B cell (primary cell): Measurements from ENCODE around the gene WNK2. TPM values are rescaled to one million over a fixed set of nuclear protein-coding genes. Genes with fewer than 3 reads are reported as not detected.

Source experiments
- ATAC-seq: fragments of 200-7000 bp; cut with Tn5 transposase; one replicate; pipeline ENCODE4 v1.10.0; 2021; ENCODE audit warnings: low read depth, mild to moderate bottlenecking, moderate number of reproducible peaks, moderate library complexity
- CTCF ChIA-PET: fragments of 350-600 bp; sonication (Branson Sonifier 250); formaldehyde crosslinking; loops from one replicate; lab custom pipeline; 2021; ENCODE audit warnings: antibody characterized with exemption, inconsistent platforms; lab: Charles Lee
- POLR2A ChIA-PET: fragments of 350-600 bp; sonication (Branson Sonifier 250); formaldehyde crosslinking; loops from one replicate; lab custom pipeline; 2021; ENCODE audit warnings: antibody characterized with exemption; lab: Charles Lee
- DNase-seq: peaks from one replicate; pipeline ENCODE4 v3.0.0; 2013
- H2AFZ ChIP-seq: 2 replicates; pipeline ENCODE4 v1.6.1; 2012; ENCODE audit warnings: mild to moderate bottlenecking, low read depth, low read length; ENCODE audit not compliant: insufficient read depth, poor library complexity, severe bottlenecking
- H3K27ac ChIP-seq, 2 donors: 1 replicate in 1 of 2; 2 replicates in 1 of 2; pipeline ENCODE4 v1.5.1; 2012 to 2013; ENCODE audit warnings: low read length in 2 of 2, mild to moderate bottlenecking in 2 of 2, moderate library complexity in 1 of 2
- H3K27me3 ChIP-seq, 4 experiments: fragments of 200-600 bp in 1 of 4; sonication (generic) in 1 of 4; replicated peaks in 1 of 4; 1 replicate in 2 of 4; 2 replicates in 2 of 4; pipeline versions ENCODE4 v1.6.1 to v1.7.0; 2013 to 2016; ENCODE audit warnings: low read length in 3 of 4, mild to moderate bottlenecking in 2 of 4, mixed read lengths in 1 of 4, moderate library complexity in 1 of 4; ENCODE audit not compliant: insufficient read depth in 4 of 4, control insufficient read depth in 3 of 4; ENCODE audit errors: control extremely low read depth in 1 of 4
- H3K36me3 ChIP-seq, 2 experiments: replicated peaks in 1 of 2; 1 replicate in 1 of 2; 2 replicates in 1 of 2; pipeline versions ENCODE4 v1.6.1 to v1.7.1; 2013; ENCODE audit warnings: low read length in 1 of 2; ENCODE audit not compliant: insufficient read depth in 2 of 2, control insufficient read depth in 1 of 2; ENCODE audit errors: control extremely low read depth in 1 of 2, extremely low read depth in 1 of 2
- H3K4me1 ChIP-seq, 2 donors: fragments of 200-600 bp in 1 of 2; sonication (generic) in 1 of 2; 1 replicate in 1 of 2; 2 replicates in 1 of 2; pipeline versions ENCODE4 v1.5.1 to v1.6.1; 2013 to 2017; ENCODE audit warnings: low read length in 2 of 2; ENCODE audit not compliant: control insufficient read depth in 2 of 2, insufficient read depth in 2 of 2
- H3K4me2 ChIP-seq: replicated peaks from 2 replicates; pipeline ENCODE3; 2012; ENCODE audit warnings: mild to moderate bottlenecking, low read depth, low read length; ENCODE audit not compliant: poor library complexity, severe bottlenecking
- H3K4me3 ChIP-seq, 5 experiments: fragments of 200-600 bp in 1 of 5; sonication (generic) in 1 of 5; 1 replicate in 3 of 5; 2 replicates in 2 of 5; pipeline versions ENCODE4 v1.5.1 to v1.7.0; 2011 to 2016; ENCODE audit warnings: low read length in 4 of 5, mild to moderate bottlenecking in 4 of 5, low read depth in 2 of 5, control low read depth in 1 of 5, moderate library complexity in 1 of 5; ENCODE audit not compliant: insufficient read depth in 1 of 5; ENCODE audit errors: control extremely low read depth in 1 of 5, extremely low read depth in 1 of 5
- H3K79me2 ChIP-seq: fragments of 200-600 bp; sonication (generic); one replicate; pipeline ENCODE4 v1.6.0; 2016; ENCODE audit warnings: low read length; ENCODE audit not compliant: control insufficient read depth, insufficient read depth
- H3K9ac ChIP-seq: fragments of 200-600 bp; sonication (generic); 2 replicates; pipeline ENCODE4 v1.6.1; 2017; ENCODE audit warnings: mild to moderate bottlenecking, low read length, moderate library complexity
- H3K9me3 ChIP-seq, 3 donors: one replicate each; pipeline versions ENCODE4 v1.6.1 to v1.7.1; 2013; ENCODE audit warnings: low read length in 2 of 3; ENCODE audit not compliant: control insufficient read depth in 2 of 3, insufficient read depth in 1 of 3; ENCODE audit errors: control extremely low read depth in 1 of 3
- H4K20me1 ChIP-seq: 2 replicates; pipeline ENCODE4 v1.6.0; 2012; ENCODE audit warnings: mild to moderate bottlenecking, low read length; ENCODE audit not compliant: insufficient read depth, control insufficient read depth, poor library complexity, severe bottlenecking
- H3K27ac Mint-ChIP-seq: one replicate; pipeline ENCODE4 v1.8.0; 2021; ENCODE audit warnings: mixed read lengths
- H3K27me3 Mint-ChIP-seq: one replicate; pipeline ENCODE4 v1.8.0; 2021; ENCODE audit warnings: mixed read lengths
- H3K4me1 Mint-ChIP-seq: one replicate; pipeline ENCODE4 v1.8.0; 2021; ENCODE audit warnings: mixed read lengths
- H3K4me3 Mint-ChIP-seq: one replicate; pipeline ENCODE4 v1.8.0; 2021; ENCODE audit warnings: mixed read lengths
- H3K9me3 Mint-ChIP-seq: one replicate; pipeline ENCODE4 v1.8.0; 2022; ENCODE audit warnings: mixed read lengths; ENCODE audit not compliant: insufficient read depth
- EZH2 ChIP-seq: IDR thresholded peaks from 2 replicates; pipeline ENCODE4 v1.6.1; 2012; ENCODE audit warnings: borderline replicate concordance, low read depth, mild to moderate bottlenecking, moderate library complexity, low read length; ENCODE audit not compliant: insufficient read depth, poor library complexity, severe bottlenecking
- WGBS: methylation state at CpG from one replicate; pipeline ENCODE4 v1.1.5; 2013; ENCODE audit warnings: missing lambda C conversion rate; ENCODE audit not compliant: insufficient coverage; 5-methylcytosine and 5-hydroxymethylcytosine counted together
- intact Hi-C: fragments of 100-400 bp; cut with micrococcal nuclease; formaldehyde crosslinking; loops from one replicate; pipeline ENCODE4 v1.10.0; 2022
- polyA plus RNA-seq: library from polyadenylated mRNA; depleted of rRNA; stranded (reverse); fragments of >200 nt; gene quantifications from 2 replicates; pipeline ENCODE4 v1.2.3, GENCODE V29; 2012
- total RNA-seq, 2 donors: library from RNA; stranded (reverse); fragments of 120-200 nt in 1 of 2; gene quantifications; 1 replicate in 1 of 2; 2 replicates in 1 of 2; pipeline versions ENCODE4 v1.2.3 to v1.2.4, GENCODE V29; 2013 to 2022
- TF ChIP-seq, protein P1 (sequence below): fragments of 200-600 bp; IDR thresholded peaks from one replicate; pipeline ENCODE4 v1.8.0; 2022; ENCODE audit warnings: antibody characterized with exemption, mild to moderate bottlenecking

The WNK2 gene
- total and polyA plus RNA-seq, 2 donors (not counting 1 experiment from before 2014, with no cell fraction given), result 0.49 TPM; not detected in 1

DNA sequence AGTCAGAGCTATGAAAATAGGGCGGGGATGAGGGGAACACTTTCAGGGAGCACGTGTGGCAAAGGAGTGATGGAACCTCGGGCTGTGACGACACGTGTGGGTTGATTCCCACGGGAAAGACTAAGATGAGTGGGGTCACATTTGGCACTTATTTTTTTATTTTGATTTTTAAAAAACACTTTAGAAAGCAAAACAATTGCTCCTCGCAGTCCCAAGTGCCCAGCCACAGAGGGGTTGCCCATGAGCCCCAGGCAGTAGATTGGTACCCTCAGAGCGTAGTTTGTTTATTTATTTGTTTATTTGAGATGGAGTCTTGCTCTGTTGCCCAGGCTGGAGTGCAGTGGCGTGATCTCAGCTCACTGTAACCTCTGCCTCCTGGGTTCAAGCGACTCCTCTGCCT, 69.7 kb downstream of the WNK2 start:
- Mint-ChIP-seq H3K4me1 (no peaks in the 10 kb centered on the region), H3K27ac (no peak overlapping the region), H3K9me3 (no peaks in the 10 kb centered on the region), H3K4me3 (no peak overlapping the region), H3K27me3 (no peaks in the 10 kb centered on the region)
- no peaks in the 10 kb centered on the region for H3K9me3 ChIP-seq
- no peaks in the 10 kb centered on the region for H4K20me1 ChIP-seq
- H3K4me2 ChIP-seq, result no peak overlapping the region
- WGBS, result 90% methylated on average over 2 of the region's 10 CpGs
- ChIA-PET POLR2A (no interaction called here), CTCF (no interaction called here)
- no peak for ATAC-seq
- H3K79me2 ChIP-seq, result no peaks in the 10 kb centered on the region
- TF ChIP-seq, protein P1, sequence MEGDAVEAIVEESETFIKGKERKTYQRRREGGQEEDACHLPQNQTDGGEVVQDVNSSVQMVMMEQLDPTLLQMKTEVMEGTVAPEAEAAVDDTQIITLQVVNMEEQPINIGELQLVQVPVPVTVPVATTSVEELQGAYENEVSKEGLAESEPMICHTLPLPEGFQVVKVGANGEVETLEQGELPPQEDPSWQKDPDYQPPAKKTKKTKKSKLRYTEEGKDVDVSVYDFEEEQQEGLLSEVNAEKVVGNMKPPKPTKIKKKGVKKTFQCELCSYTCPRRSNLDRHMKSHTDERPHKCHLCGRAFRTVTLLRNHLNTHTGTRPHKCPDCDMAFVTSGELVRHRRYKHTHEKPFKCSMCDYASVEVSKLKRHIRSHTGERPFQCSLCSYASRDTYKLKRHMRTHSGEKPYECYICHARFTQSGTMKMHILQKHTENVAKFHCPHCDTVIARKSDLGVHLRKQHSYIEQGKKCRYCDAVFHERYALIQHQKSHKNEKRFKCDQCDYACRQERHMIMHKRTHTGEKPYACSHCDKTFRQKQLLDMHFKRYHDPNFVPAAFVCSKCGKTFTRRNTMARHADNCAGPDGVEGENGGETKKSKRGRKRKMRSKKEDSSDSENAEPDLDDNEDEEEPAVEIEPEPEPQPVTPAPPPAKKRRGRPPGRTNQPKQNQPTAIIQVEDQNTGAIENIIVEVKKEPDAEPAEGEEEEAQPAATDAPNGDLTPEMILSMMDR, result no peak
- no peak for TF ChIP-seq EZH2
- peaks cover 0 to 2% (median 0%) of the 10 kb centered on the region in 4 experiments for H3K27me3 ChIP-seq
- H3K36me3 ChIP-seq, result no peaks in the 10 kb centered on the region
- no peak overlapping the region for H3K27ac ChIP-seq
- H3K4me1 ChIP-seq, result no peaks in the 10 kb centered on the region
- DNase-seq, result no peak
- no peak overlapping the region for H3K4me3 ChIP-seq
- intact Hi-C loops, result no loop called here
- H3K9ac ChIP-seq, result no peak overlapping the region
- H2AFZ ChIP-seq, result no peak overlapping the region

DNA sequence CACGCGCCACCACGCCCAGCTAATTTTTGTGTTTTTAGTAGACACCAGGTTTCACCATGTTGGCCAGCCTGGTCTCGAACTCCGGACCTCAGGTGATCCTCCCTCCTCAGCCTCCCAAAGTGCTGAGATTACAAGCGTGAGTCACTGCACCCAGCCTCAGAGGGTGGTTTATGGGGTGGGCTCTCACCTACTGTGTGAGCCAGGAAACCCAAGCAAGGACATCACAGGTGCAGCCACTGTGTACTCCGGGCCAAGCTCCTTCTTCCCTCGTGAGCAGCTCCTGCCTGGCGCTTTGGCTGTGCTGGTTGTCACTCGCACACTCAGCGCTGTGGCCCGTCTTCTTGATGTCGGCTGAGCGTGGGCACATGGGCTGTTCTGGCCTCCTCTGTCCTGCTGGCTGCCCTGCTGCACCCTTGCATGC, 70.1 kb downstream of the WNK2 start:
- Histone ChIP-seq H3K4me1 (no peaks in the 10 kb centered on the region), H3K27ac (no peak overlapping the region), H3K36me3 (no peaks in the 10 kb centered on the region), H3K79me2 (no peaks in the 10 kb centered on the region), H3K4me2 (no peak overlapping the region), H4K20me1 (no peaks in the 10 kb centered on the region), H2AFZ (no peak overlapping the region), H3K4me3 (no peak overlapping the region), H3K27me3 (peaks cover 0 to 2% (median 0%) of the 10 kb centered on the region in 4 experiments), H3K9ac (no peak overlapping the region), H3K9me3 (no peaks in the 10 kb centered on the region)
- 93% methylated on average over 10 of the region's 14 CpGs for WGBS
- Mint-ChIP-seq H3K4me3 (no peak overlapping the region), H3K4me1 (no peaks in the 10 kb centered on the region), H3K27ac (no peak overlapping the region), H3K27me3 (no peaks in the 10 kb centered on the region), H3K9me3 (no peaks in the 10 kb centered on the region)
- TF ChIP-seq, protein P1, result no peak
- TF ChIP-seq EZH2, result no peak
- no peak for ATAC-seq
- DNase-seq, result no peak
- ChIA-PET CTCF (no interaction called here), POLR2A (no interaction called here)
- intact Hi-C loops, result no loop called here
